GM23338 (cell line): ENCODE data around the gene TEPSIN. TPM values are rescaled to one million over a fixed set of nuclear protein-coding genes. Genes with fewer than 3 reads are reported as not detected.

ENCODE experiments used
- ATAC-seq: fragments of 200-7000 bp; cut with Tn5 transposase; 3 replicates; pipeline ENCODE4 v1.9.1; 2020
- DNase-seq: peaks from one replicate; pipeline ENCODE4 v3.0.0-alpha.2; 2015; ENCODE audit warnings: low spot score
- H2AFZ ChIP-seq: fragments of 200-600 bp; sonication (generic); 2 replicates; pipeline ENCODE4 v1.8.0; 2016; ENCODE audit warnings: antibody characterized with exemption, mild to moderate bottlenecking, moderate library complexity
- H3F3A ChIP-seq: fragments of 200-600 bp; sonication (generic); replicated peaks from 2 replicates; pipeline ENCODE4 v1.8.0; 2017; ENCODE audit warnings: antibody characterized with exemption, mixed run types, low read depth
- H3K27ac ChIP-seq: fragments of 200-600 bp; sonication (generic); 2 replicates; pipeline ENCODE4 v1.6.1; 2016; ENCODE audit warnings: low read depth
- H3K27me3 ChIP-seq: fragments of 200-600 bp; sonication (generic); 2 replicates; pipeline ENCODE4 v1.8.0; 2016; ENCODE audit warnings: mild to moderate bottlenecking, mixed run types, moderate library complexity; ENCODE audit not compliant: insufficient read depth
- H3K36me3 ChIP-seq: fragments of 200-600 bp; sonication (generic); 2 replicates; pipeline ENCODE4 v1.8.0; 2016; ENCODE audit warnings: mild to moderate bottlenecking; ENCODE audit not compliant: insufficient read depth
- H3K4me1 ChIP-seq: fragments of 200-600 bp; sonication (generic); 2 replicates; pipeline ENCODE4 v1.8.0; 2016; ENCODE audit warnings: mild to moderate bottlenecking, moderate library complexity; ENCODE audit not compliant: insufficient read depth
- H3K4me2 ChIP-seq: fragments of 200-600 bp; sonication (generic); 2 replicates; pipeline ENCODE4 v1.7.1; 2017; ENCODE audit warnings: mixed run types
- H3K4me3 ChIP-seq: fragments of 200-600 bp; sonication (generic); 2 replicates; pipeline ENCODE4 v1.6.1; 2016; ENCODE audit warnings: mixed run types
- H3K79me2 ChIP-seq: fragments of 200-600 bp; sonication (generic); replicated peaks from 2 replicates; pipeline ENCODE4 v1.8.0; 2017; ENCODE audit warnings: mild to moderate bottlenecking; ENCODE audit not compliant: insufficient read depth
- H3K9me2 ChIP-seq: fragments of 200-600 bp; sonication (generic); 2 replicates; pipeline ENCODE4 v1.8.0; 2017; ENCODE audit not compliant: insufficient read depth
- H4K20me1 ChIP-seq: fragments of 200-600 bp; sonication (generic); replicated peaks from 2 replicates; pipeline ENCODE4 v1.8.0; 2017; ENCODE audit warnings: mild to moderate bottlenecking; ENCODE audit not compliant: insufficient read depth
- H3K27ac Mint-ChIP-seq: 2 replicates; pipeline ENCODE4 v1.8.0; 2020; ENCODE audit warnings: inconsistent platforms, mild to moderate bottlenecking, moderate library complexity, mixed read lengths
- H3K27me3 Mint-ChIP-seq: 3 replicates; pipeline ENCODE4 v1.8.0; 2022; ENCODE audit warnings: low read depth, mild to moderate bottlenecking, moderate library complexity, mixed read lengths, inconsistent platforms; ENCODE audit not compliant: insufficient read depth, poor library complexity
- H3K36me3 Mint-ChIP-seq: 3 replicates; pipeline ENCODE4 v1.8.0; 2021; ENCODE audit warnings: low read depth, mild to moderate bottlenecking, inconsistent platforms, moderate library complexity, mixed read lengths
- H3K4me1 Mint-ChIP-seq: 3 replicates; pipeline ENCODE4 v1.8.0; 2020; ENCODE audit warnings: mild to moderate bottlenecking, inconsistent platforms, mixed read lengths
- H3K4me3 Mint-ChIP-seq: 3 replicates; pipeline ENCODE4 v1.8.0; 2021; ENCODE audit warnings: moderate library complexity, mild to moderate bottlenecking, inconsistent platforms, mixed read lengths
- H3K9me3 Mint-ChIP-seq: 3 replicates; pipeline ENCODE4 v1.8.0; 2020; ENCODE audit warnings: moderate library complexity, mild to moderate bottlenecking, inconsistent platforms, mixed read lengths
- CREB1 ChIP-seq: fragments of 250-450 bp; sonication (Bioruptor Pico); IDR thresholded peaks from 2 replicates; pipeline ENCODE4 v1.5.0; 2020; ENCODE audit warnings: low read depth, mild to moderate bottlenecking, moderate library complexity
- EZH2 ChIP-seq: fragments of 200-600 bp; sonication (generic); IDR thresholded peaks from one replicate; pipeline ENCODE4 v1.8.0; 2017; ENCODE audit warnings: antibody characterized with exemption, mild to moderate bottlenecking, low read depth; ENCODE audit not compliant: unreplicated experiment
- EZH2phosphoT487 ChIP-seq: fragments of 200-600 bp; sonication (generic); IDR thresholded peaks from one replicate; pipeline ENCODE4 v1.8.1; 2018; ENCODE audit warnings: antibody characterized with exemption; ENCODE audit not compliant: unreplicated experiment
- JUNB ChIP-seq: IDR thresholded peaks from one replicate; pipeline ENCODE4 v1.6.1; 2016; ENCODE audit warnings: antibody characterized with exemption; ENCODE audit not compliant: unreplicated experiment
- NANOG ChIP-seq: IDR thresholded peaks from 2 replicates; pipeline ENCODE4 v1.6.1; 2016; ENCODE audit warnings: antibody characterized with exemption, borderline replicate concordance
- POLR2AphosphoS5 ChIP-seq: IDR thresholded peaks from 2 replicates; pipeline ENCODE4 v1.6.1; 2016; ENCODE audit warnings: antibody characterized with exemption, low read depth
- REST ChIP-seq: IDR thresholded peaks from one replicate; pipeline ENCODE4 v1.6.1; 2018; ENCODE audit warnings: antibody characterized with exemption; ENCODE audit not compliant: unreplicated experiment
- STAT1 ChIP-seq: IDR thresholded peaks from one replicate; pipeline ENCODE4 v1.6.1; 2016; ENCODE audit warnings: antibody characterized with exemption; ENCODE audit not compliant: unreplicated experiment
- ZNF114 ChIP-seq: fragments of 250-450 bp; sonication (Bioruptor Pico); IDR thresholded peaks from 2 replicates; pipeline ENCODE4 v1.5.0; 2020; ENCODE audit warnings: mild to moderate bottlenecking, moderate library complexity
- ZNF331 ChIP-seq: fragments of 250-450 bp; sonication (Bioruptor Pico); IDR thresholded peaks from 2 replicates; pipeline ENCODE4 v1.5.0; 2020; ENCODE audit warnings: low read depth, mild to moderate bottlenecking, moderate library complexity
- polyA plus RNA-seq: library from polyadenylated mRNA; unstranded; fragments of >200 nt; fragmentation: Nextera tagmentation; extraction: Ambion mirVana; gene quantifications from 2 replicates; pipeline ENCODE4 v1.2.1, GENCODE V29; 2016
- total RNA-seq: library from RNA; depleted of rRNA; stranded (reverse); fragments of >200 nt; shearing (Covaris generic); gene quantifications from 2 replicates; pipeline ENCODE4 v1.2.3, GENCODE V29; 2014
- TF ChIP-seq, protein P1 (sequence below): fragments of 250-450 bp; sonication (Bioruptor Pico); IDR thresholded peaks from 2 replicates; pipeline ENCODE4 v1.5.0; 2020; ENCODE audit warnings: mild to moderate bottlenecking, moderate library complexity
- TF ChIP-seq, protein P2 (sequence below): IDR thresholded peaks from 2 replicates; pipeline ENCODE4 v1.6.1; 2016; ENCODE audit warnings: antibody characterized with exemption
- TF ChIP-seq, protein P3 (sequence below), 2 experiments: fragments of 200-600 bp in 1 of 2; sonication (generic) in 1 of 2; conservative IDR thresholded peaks; 2 replicates each; pipeline versions ENCODE4 v1.5.1 to v1.6.1; 2016 to 2017; ENCODE audit warnings: antibody characterized with exemption in 2 of 2, low read depth in 2 of 2, mild to moderate bottlenecking in 2 of 2, moderate library complexity in 1 of 2

TEPSIN gene
- total and polyA plus RNA-seq, 2 experiments from 2014 or later = 4.4 to 25.3 TPM

GRCh38 chr17:81182596-81182995, 56.3 kb downstream of the TEPSIN start:
- no peaks in the 10 kb centered on the region; the same call in 2 of the 3 replicates for H3K4me1 Mint-ChIP-seq
- H2AFZ ChIP-seq = no peak overlapping the region
- H3K27me3 Mint-ChIP-seq = peaks cover 11% of the 10 kb centered on the region
- H3K36me3 ChIP-seq = no peaks in the 10 kb centered on the region
- H3K4me1 ChIP-seq = no peaks in the 10 kb centered on the region
- H3K4me3 Mint-ChIP-seq = no peak overlapping the region
- H3K27me3 ChIP-seq = no peaks in the 10 kb centered on the region
- no peaks in the 10 kb centered on the region for H4K20me1 ChIP-seq
- no peaks in the 10 kb centered on the region for H3K9me2 ChIP-seq
- ATAC-seq = no peak
- H3K9me3 Mint-ChIP-seq = no peaks in the 10 kb centered on the region; the same call in 2 of the 3 replicates
- H3K27ac ChIP-seq = no peak overlapping the region
- no peak overlapping the region for H3K4me3 ChIP-seq
- H3K27ac Mint-ChIP-seq = no peak overlapping the region
- no peak for DNase-seq
- no peaks in the 10 kb centered on the region for H3K36me3 Mint-ChIP-seq
- TF ChIP-seq REST = no peak
- TF ChIP-seq EZH2phosphoT487 = no peak
- no peak for TF ChIP-seq EZH2
- no peak for TF ChIP-seq ZNF331 (CRISPR knock-in tag)
- TF ChIP-seq, protein P1, sequence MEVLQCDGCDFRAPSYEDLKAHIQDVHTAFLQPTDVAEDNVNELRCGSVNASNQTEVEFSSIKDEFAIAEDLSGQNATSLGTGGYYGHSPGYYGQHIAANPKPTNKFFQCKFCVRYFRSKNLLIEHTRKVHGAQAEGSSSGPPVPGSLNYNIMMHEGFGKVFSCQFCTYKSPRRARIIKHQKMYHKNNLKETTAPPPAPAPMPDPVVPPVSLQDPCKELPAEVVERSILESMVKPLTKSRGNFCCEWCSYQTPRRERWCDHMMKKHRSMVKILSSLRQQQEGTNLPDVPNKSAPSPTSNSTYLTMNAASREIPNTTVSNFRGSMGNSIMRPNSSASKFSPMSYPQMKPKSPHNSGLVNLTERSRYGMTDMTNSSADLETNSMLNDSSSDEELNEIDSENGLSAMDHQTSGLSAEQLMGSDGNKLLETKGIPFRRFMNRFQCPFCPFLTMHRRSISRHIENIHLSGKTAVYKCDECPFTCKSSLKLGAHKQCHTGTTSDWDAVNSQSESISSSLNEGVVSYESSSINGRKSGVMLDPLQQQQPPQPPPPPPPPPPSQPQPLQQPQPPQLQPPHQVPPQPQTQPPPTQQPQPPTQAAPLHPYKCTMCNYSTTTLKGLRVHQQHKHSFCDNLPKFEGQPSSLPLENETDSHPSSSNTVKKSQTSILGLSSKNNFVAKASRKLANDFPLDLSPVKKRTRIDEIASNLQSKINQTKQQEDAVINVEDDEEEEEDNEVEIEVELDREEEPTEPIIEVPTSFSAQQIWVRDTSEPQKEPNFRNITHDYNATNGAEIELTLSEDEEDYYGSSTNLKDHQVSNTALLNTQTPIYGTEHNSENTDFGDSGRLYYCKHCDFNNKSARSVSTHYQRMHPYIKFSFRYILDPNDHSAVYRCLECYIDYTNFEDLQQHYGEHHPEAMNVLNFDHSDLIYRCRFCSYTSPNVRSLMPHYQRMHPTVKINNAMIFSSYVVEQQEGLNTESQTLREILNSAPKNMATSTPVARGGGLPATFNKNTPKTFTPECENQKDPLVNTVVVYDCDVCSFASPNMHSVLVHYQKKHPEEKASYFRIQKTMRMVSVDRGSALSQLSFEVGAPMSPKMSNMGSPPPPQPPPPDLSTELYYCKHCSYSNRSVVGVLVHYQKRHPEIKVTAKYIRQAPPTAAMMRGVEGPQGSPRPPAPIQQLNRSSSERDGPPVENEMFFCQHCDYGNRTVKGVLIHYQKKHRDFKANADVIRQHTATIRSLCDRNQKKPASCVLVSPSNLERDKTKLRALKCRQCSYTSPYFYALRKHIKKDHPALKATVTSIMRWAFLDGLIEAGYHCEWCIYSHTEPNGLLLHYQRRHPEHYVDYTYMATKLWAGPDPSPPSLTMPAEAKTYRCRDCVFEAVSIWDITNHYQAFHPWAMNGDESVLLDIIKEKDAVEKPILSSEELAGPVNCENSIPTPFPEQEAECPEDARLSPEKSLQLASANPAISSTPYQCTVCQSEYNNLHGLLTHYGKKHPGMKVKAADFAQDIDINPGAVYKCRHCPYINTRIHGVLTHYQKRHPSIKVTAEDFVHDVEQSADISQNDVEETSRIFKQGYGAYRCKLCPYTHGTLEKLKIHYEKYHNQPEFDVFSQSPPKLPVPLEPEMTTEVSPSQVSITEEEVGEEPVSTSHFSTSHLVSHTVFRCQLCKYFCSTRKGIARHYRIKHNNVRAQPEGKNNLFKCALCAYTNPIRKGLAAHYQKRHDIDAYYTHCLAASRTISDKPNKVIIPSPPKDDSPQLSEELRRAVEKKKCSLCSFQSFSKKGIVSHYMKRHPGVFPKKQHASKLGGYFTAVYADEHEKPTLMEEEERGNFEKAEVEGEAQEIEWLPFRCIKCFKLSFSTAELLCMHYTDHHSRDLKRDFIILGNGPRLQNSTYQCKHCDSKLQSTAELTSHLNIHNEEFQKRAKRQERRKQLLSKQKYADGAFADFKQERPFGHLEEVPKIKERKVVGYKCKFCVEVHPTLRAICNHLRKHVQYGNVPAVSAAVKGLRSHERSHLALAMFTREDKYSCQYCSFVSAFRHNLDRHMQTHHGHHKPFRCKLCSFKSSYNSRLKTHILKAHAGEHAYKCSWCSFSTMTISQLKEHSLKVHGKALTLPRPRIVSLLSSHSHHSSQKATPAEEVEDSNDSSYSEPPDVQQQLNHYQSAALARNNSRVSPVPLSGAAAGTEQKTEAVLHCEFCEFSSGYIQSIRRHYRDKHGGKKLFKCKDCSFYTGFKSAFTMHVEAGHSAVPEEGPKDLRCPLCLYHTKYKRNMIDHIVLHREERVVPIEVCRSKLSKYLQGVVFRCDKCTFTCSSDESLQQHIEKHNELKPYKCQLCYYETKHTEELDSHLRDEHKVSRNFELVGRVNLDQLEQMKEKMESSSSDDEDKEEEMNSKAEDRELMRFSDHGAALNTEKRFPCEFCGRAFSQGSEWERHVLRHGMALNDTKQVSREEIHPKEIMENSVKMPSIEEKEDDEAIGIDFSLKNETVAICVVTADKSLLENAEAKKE (CRISPR knock-in tag) = no peak
- TF ChIP-seq ZNF114 (CRISPR knock-in tag) = no peak
- TF ChIP-seq POLR2AphosphoS5 = no peak
- no peak for TF ChIP-seq NANOG
- TF ChIP-seq, protein P2, sequence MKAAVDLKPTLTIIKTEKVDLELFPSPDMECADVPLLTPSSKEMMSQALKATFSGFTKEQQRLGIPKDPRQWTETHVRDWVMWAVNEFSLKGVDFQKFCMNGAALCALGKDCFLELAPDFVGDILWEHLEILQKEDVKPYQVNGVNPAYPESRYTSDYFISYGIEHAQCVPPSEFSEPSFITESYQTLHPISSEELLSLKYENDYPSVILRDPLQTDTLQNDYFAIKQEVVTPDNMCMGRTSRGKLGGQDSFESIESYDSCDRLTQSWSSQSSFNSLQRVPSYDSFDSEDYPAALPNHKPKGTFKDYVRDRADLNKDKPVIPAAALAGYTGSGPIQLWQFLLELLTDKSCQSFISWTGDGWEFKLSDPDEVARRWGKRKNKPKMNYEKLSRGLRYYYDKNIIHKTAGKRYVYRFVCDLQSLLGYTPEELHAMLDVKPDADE = no peak
- TF ChIP-seq, protein P3, sequence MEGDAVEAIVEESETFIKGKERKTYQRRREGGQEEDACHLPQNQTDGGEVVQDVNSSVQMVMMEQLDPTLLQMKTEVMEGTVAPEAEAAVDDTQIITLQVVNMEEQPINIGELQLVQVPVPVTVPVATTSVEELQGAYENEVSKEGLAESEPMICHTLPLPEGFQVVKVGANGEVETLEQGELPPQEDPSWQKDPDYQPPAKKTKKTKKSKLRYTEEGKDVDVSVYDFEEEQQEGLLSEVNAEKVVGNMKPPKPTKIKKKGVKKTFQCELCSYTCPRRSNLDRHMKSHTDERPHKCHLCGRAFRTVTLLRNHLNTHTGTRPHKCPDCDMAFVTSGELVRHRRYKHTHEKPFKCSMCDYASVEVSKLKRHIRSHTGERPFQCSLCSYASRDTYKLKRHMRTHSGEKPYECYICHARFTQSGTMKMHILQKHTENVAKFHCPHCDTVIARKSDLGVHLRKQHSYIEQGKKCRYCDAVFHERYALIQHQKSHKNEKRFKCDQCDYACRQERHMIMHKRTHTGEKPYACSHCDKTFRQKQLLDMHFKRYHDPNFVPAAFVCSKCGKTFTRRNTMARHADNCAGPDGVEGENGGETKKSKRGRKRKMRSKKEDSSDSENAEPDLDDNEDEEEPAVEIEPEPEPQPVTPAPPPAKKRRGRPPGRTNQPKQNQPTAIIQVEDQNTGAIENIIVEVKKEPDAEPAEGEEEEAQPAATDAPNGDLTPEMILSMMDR (conservative IDR thresholded peaks at IDR 0.05; ENCODE audit: low read depth in 2 of 2) = no peak
- no peak for TF ChIP-seq STAT1
- TF ChIP-seq CREB1 (CRISPR knock-in tag) = no peak
- TF ChIP-seq JUNB = no peak
- no peaks in the 10 kb centered on the region for H3K79me2 ChIP-seq
- no peak overlapping the region for H3K4me2 ChIP-seq
- H3F3A ChIP-seq = no peaks in the 10 kb centered on the region
